M059J (cell line): Measurements from ENCODE around the gene SYNGR3. TPM values are rescaled to one million over a fixed set of nuclear protein-coding genes. Genes with fewer than 3 reads are reported as not detected.

Source experiments
- DNase-seq: peaks from one replicate; pipeline ENCODE4 v3.0.0-alpha.2; 2012; ENCODE audit warnings: low read depth
- total RNA-seq: library from RNA; depleted of rRNA; stranded (reverse); fragments of >200 nt; shearing (Covaris generic); gene quantifications from 2 replicates; pipeline ENCODE4 v1.2.3, GENCODE V29; 2014

Gene SYNGR3
- total RNA-seq, 1 experiment from 2014 or later: 7.1 TPM

DNA sequence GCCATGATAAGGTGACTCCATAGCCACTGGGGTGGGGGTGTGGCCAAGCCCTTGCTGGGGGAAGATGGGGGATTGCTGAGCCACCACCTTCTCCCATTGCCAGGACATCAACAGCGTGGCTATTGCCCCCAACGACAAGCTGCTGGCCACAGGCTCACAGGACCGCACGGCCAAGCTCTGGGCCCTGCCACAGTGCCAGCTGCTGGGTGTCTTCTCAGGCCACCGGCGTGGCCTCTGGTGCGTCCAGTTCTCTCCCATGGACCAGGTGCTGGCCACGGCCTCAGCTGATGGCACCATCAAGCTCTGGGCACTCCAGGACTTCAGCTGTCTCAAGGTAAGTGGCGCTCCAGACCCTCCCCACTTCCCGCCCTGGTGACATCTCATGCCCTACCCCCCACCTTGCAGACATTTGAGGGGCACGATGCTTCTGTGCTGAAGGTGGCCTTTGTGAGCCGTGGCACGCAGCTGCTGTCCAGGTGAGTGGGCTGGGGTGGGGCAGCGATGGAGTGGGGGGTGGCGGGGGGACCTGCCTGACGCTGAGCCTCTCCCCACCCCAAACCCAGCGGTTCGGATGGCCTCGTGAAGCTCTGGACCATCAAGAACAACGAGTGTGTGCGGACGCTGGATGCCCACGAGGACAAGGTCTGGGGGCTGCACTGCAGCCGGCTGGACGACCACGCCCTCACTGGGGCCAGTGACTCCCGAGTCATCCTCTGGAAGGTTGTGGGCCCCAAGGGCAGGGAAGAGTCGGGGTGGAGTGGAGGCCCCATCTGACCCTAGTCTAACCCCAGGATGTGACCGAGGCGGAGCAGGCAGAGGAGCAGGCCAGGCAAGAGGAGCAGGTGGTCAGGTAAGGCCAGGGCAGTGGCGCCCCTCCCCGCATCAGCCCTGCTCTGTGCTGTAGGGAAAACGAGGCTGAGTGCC is 12.6 kb upstream of the SYNGR3 start:
- no peak for DNase-seq

- no peak for DNase-seq
Measured at GRCh38 chr16:1977875-1978268, 11.9 kb upstream of the SYNGR3 start.

DNA sequence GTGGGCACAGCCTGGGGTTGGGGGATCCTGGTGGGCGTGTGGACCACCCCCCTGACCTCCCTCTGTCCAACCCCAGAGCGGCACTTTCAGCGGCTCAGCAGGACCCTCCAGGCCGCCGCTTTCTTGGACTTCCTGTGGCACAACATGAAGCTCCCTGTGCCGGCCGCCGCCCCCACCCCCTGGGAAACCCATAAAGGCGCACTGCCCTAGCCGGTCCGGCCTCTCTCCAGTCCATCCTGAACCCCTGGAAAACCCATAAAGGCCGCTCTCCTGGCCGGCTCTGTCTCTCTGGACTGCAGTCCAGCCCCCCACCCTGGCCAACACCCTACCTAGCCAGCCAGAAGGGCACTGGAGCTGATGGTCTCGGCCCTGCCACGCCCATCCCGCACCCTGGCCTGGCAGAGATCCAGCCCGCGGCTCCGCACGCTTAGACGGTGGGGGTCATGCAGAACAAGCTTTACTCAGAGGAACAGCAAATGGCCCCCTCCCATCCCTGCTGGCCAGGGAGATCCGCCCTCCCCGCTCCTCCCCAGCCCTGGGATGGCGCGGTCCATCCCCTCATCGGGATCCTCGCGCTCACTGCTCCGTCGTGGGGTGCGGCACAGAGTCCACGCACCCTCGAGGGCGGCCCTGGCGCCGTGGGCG is 11.2 kb upstream of the SYNGR3 start:
- DNase-seq: no peak

DNA sequence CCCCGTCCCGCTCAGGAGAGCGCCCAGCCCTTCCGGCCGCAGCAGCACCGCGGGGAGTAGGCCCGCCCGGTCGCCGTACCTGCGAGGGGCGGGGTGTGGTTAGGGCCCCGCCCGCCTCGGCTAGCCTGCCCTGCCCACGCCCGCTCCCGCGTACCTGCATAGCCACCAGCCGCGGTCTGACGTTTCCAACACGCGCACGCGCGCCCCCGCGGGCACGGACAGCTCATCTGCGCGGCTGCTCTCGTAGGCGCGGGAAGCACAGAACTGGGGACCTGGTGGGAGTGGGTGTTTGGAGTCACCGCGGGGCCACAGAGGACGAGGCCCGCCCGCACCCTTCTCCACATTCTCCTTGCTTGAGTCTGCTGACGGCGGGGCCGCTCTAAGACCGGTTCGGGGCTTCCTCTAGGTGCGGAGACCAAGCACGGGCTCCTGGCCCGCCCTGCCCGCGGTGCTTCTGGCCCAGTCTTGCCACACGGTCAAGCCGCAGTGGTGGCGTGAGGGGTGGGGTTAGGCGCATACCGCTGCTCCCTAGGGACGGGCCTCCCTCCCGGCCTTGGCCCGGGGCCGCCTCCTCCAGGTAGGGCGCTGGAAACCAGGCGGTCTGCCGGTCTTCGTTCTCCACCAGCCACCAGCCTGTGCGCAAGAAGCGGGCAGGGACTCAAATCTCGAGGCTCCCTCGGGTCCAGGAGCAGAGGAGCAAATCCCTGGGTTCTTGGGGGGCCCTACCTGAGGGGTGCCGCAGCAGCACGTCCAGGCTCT is 10.3 kb upstream of the SYNGR3 start:
- no peak for DNase-seq

- DNase-seq: no peak
Measured at GRCh38 chr16:1980030-1980769, 9.6 kb upstream of the SYNGR3 start.

DNA sequence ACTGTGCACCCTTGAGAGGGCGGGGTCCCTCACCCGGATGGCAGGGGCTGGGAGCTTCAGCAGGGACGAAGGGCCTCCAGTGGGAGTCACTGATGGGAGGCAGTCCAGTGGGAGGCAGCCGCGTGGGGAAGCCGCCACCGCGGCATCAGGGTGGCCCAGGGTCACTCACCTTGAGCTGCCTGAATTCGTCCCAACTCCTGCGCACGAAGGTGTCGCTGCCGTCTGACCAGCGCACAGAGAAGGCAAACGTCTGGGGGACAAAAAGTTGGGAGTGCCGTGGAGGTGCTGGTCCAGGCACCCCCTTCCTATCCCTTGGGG is 9.0 kb upstream of the SYNGR3 start:
- DNase-seq: no peak

GRCh38 chr16:1981398-1981836 is 8.4 kb upstream of the SYNGR3 start, which contains the start of gene NOXO1:
Gene NOXO1 (minus strand): TSS chr16:1981469. CDS start chr16:1981179, 290 bp downstream.
- DNase-seq: no peak

- DNase-seq: peak; percentile 35
Measured at GRCh38 chr16:1982013-1982433, 7.7 kb upstream of the SYNGR3 start.

DNA sequence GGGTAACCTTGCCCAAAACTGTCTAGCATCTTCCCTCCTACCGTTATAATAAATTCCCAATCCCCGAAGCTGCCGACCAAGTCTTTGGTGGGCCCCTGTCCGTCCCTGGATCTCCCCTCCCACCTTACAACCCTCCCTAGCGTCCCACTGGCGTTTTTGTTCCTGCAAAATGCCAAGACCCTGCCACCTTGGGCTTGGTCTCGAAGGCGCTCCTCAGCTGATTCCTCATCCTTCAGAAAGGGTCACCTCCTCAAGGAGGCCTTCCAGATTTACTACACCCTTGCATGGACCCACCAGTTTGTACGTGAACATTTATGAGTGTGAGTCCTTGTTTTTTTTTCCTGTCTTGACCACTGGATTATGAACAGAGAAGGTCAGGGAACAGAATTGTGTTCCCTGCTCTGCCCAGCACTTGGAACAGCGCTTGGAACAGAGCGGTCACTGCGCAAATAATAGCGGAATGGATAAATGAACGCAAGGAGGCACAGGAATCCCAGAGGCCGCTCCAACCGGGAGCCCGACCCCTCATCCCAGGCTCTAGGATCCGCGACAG is 6.7 kb upstream of the SYNGR3 start:
- no peak for DNase-seq

- peak; percentile 86 for DNase-seq
Measured at GRCh38 chr16:1983544-1984346, 6.0 kb upstream of the SYNGR3 start, which contains the start of gene GFER. Gene GFER (plus strand): TSS chr16:1984193. CDS start chr16:1984219, 26 bp downstream.

- peak; percentile 35 for DNase-seq
Measured at GRCh38 chr16:1984347-1985225, 5.2 kb upstream of the SYNGR3 start.

- no peak for DNase-seq
Measured at GRCh38 chr16:1985466-1986150, 4.2 kb upstream of the SYNGR3 start.

- DNase-seq: no peak
Measured at GRCh38 chr16:1987198-1987597, 2.6 kb upstream of the SYNGR3 start.

GRCh38 chr16:1990101-1990350 is 256 bp downstream of the SYNGR3 start:
- DNase-seq: no peak

DNA sequence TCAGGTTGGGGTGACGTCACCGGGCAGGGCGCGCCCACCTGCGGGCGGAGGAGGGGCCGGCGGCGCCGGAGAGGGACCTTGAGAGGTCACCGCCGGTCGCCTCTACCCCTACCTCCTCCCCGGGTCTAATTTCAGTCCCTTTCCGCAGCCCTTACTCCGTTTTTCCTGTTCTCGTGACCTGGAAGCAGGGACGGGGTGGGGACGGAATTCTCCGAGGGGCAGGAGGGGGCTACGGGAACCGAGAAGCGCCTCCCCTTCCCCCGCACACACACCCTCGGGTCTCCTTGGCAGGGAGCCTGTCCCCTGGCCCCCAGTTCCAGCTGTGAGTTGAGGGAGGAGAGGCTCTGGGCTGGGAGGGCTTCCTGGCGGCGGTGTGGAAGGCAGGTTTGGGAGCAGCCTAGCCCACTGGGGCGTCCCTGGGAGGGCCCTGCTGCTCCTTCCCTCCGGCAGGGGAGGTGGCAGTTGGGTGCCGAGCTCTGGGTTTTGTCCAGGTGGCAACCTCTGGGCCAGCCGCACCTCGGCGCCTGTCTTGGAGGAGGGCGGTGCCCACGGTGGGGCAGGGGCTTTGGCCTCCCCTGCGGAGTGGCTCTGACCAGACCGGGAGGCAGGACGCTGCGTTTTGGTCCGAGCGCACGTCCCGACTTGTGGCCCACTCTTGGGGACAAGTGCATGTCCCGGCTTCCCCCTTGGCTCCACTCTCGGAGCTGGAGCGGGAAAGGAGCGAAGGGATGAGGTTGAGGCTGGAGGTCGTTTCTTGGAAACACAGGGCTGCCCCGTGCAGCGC is 773 bp downstream of the SYNGR3 start:
- no peak for DNase-seq

GRCh38 chr16:1991135-1991551 is 1.4 kb downstream of the SYNGR3 start:
- DNase-seq: no peak

DNA sequence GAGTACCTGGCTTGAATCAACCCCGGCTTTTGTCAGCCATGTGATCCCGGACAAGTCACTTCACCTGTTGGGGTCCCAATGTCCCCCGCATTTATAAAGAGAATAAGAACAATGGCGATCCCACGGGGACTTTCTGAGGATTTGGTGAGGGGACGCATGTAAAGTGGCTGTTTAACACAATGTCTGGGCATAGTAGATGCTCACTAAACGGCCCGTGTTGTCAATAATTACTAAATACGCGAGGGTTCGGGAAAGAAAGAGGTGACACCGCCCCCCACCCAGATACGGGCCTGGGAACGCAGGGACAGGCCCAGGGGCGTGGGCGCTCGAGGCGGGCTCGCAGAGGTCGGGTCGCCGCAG is 1.8 kb downstream of the SYNGR3 start:
- no peak for DNase-seq
